GM19467 (cell line): ENCODE data around the gene ZC3H15.
A peak's percentile ranks its signal among the peaks of the same experiment; 100 is the strongest.
"Not testable (repeated sequence)": the region's sequence is repeated elsewhere in the genome, so short reads cannot be mapped to it uniquely, and the experiment has no call there.

Source experiments
- ATAC-seq: cut with Tn5 transposase; IDR thresholded peaks from one replicate; pipeline ENCODE4 v1.9.1; 2021; ENCODE audit warnings: mild to moderate bottlenecking, moderate library complexity; ENCODE audit not compliant: unreplicated experiment

The ZC3H15 gene

DNA sequence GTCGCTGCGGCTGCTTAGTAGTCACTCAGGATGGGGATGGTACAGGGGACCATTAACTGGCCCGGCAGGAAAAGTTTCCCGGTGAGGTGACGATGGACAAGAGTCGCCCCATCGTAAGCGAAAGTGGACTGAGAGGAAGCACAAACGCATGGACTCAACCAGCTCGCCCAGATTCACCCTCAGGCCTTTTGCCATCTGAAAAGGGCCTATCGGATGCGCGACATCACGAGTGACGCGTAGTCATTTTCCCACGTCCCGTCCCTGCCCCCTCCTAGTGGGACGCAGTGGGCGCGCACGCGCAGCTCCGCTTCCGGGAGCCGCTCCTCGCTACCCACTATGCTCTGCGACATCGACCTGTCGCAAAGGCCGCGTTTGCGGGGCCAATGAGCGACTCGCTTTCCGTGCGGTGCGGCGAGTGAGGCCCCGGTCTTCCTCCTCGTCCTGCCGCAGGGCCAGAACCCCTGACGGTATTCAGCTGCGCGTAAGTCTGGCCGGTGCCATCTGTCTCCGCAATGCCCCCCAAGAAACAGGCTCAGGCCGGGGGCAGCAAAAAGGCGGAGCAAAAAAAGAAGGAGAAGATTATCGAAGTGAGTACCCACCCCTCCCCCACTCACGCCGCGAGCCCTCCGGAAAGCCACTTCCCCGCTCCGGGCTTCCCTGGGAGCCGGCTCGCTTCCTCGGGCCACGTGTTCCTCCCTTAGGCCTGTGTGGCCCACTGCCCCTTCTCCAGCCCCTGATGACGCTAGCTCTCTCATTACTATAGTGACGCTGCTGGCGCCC is at the start of gene ZC3H15:
Gene ZC3H15 (plus strand): TSS at position 390 of the 780 bp plus-strand sequence. CDS start 123 bp downstream, at position 513.
- ATAC-seq, result peak; percentile 87

- no peak for ATAC-seq
Measured at GRCh38 chr2:186437719-186438118, 48.3 kb upstream of the ZC3H15 start.

- not testable (repeated sequence) for ATAC-seq
Measured at GRCh38 chr2:186439673-186440095, 46.4 kb upstream of the ZC3H15 start.

DNA sequence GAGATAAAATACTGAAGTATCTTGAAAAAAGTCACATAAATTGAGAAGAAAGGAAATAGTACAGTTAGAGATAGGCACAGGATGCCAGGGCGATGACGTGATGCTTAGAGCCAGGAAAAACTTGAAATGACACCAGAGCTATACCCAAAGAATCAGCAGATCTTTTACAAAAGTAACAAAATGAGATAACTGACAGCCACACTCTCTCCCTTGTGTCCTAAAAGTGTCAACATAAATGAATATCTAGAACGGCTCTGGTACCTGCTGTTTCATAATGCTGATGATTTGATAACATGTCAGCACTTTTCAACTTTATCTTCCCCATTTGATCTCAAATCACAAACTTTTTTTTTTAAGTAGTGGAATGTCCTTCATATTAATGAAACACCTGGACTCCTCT is 45.6 kb upstream of the ZC3H15 start:
- ATAC-seq, result no peak

- no peak for ATAC-seq
Measured at GRCh38 chr2:186442885-186443284, 43.2 kb upstream of the ZC3H15 start.

DNA sequence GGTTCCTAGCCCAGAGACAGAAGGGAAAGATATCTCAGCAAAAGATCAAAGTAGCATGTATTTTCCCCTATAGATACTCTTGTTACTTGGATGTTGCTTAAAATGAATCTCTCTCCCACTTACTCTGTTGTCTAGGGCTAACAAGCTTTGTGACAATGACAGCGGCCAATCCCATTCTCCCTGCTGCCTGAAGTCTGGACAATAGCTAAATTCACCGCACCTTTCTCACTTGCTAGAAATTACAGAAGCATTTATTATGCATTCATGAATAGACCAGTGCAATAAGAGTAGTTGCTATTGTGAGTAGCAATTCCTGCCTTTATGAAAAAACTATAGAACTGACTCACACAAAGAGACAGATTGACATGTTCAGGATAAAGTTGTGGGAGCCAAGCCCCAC is 42.2 kb upstream of the ZC3H15 start:
- ATAC-seq, result no peak

DNA sequence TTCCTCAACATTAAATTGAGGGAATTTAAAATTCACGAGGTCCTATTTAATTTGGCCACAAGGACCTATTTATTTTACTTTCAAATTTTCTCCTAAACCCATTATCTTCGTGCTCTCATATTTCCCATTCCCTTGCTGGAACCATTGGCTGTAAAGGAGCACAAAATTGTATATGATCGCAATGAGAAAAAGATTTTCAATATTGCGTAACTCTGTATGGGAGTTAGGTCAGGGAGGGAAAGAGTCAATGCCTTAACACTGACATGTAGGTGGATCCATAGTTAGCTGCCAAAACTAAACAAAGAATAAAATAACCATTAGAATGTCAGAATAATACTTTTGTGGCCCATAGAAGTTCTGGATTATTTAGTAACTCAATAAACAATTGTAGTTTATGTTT is 40.6 kb upstream of the ZC3H15 start:
- ATAC-seq, result no peak

DNA sequence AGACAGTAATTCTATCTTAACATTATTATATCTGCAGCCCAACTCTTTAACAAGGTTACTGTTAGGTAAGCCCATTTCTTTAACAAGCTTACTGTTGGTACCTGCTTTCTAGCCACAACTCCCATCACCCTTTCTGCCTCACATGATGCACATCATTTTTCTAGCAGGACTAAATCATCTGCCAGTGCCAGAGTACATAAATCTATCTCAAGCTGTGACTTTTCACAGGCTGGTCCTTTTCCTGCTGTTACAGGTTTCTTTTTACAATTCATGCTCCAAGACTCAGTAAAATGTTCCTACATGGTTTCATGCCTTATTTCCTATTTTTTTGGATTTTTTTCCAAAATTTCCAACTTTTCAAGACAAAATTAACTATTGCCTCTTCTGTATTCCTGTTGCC is 30.4 kb upstream of the ZC3H15 start:
- no peak for ATAC-seq

DNA sequence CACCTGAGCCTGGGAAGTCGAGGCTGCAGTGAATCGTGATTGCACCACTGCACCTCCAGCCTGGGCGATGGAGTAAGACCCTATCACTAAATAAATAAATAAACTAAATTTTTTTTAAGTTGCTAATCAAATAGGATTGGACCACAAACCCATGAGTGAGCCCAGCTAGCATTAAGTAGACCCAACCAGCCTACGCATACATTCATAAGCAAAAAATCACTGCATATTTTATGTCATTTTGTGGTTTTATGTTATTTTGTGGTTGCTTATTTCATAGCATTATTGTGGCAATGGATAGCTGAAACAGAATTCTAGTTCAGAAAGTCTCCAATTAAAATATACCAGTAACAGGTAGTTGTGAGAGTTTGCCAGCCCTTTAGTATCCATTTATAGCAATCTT is 29.1 kb upstream of the ZC3H15 start:
- no peak for ATAC-seq

GRCh38 chr2:186457908-186458307 is 28.2 kb upstream of the ZC3H15 start:
- ATAC-seq, result no peak

DNA sequence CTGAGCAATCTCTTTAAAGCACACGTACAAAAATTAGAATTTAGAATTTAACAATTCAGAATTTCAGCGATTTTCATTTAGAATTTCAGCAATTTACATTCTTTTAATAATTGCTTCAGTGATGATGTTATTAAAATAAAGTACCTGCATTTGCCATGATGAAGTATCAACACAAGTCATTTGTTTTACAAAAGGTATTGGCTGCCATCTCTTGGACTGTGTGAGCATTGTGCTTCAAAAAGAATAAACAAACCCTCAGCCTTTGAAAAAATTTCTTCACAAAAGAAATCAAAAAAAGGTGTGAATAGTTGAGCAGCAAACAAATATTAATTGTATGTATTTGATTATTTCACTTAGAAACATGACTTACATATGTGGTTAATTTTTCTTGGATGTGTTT is 27.1 kb upstream of the ZC3H15 start:
- ATAC-seq, result no peak

DNA sequence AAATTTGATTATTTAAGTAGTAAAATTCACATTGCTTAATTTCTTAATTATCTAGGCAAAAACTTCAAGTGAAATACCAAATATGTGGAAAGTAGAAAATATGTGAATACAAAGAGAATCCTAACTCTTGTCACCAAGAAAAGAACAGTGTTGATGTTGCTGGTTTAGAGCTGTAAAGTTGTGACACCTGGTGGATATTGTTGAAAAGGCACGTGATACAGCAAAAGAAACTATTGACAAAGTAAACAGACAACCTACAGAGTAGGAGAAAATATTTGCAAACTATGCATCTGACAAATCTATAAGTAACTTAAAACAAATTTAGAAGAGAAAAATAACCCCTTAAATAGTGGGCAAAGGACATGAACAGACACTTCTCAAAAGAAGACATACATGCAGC is 25.6 kb upstream of the ZC3H15 start:
- peak; percentile 65 for ATAC-seq

- no peak for ATAC-seq
Measured at GRCh38 chr2:186466743-186467142, 19.3 kb upstream of the ZC3H15 start.

GRCh38 chr2:186467421-186467820 is 18.6 kb upstream of the ZC3H15 start:
- no peak for ATAC-seq

- not testable (repeated sequence) for ATAC-seq
Measured at GRCh38 chr2:186472722-186473493, 13.2 kb upstream of the ZC3H15 start.

- peak; percentile 76 for ATAC-seq
Measured at GRCh38 chr2:186474239-186474638, 11.8 kb upstream of the ZC3H15 start.

GRCh38 chr2:186477790-186478189 is 8.3 kb upstream of the ZC3H15 start:
- ATAC-seq, result no peak

DNA sequence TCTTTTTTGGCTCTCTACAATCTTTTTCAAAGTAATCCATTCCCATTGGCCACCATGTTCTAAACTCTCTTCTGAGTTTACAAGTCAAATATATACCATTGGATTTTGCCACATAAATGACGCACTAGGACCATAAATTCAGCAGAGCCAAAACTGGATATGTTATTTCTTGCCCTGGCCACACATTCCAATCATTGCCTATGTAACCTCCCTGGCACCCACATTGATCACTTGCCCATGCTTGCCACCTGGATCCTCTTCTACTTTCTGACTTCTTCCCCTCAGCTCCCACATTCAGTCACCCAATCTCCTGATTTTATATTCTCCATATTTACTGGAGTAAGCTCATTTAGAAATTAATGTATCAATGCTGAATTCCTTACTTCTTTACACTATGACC is 5.1 kb upstream of the ZC3H15 start:
- ATAC-seq, result no peak

DNA sequence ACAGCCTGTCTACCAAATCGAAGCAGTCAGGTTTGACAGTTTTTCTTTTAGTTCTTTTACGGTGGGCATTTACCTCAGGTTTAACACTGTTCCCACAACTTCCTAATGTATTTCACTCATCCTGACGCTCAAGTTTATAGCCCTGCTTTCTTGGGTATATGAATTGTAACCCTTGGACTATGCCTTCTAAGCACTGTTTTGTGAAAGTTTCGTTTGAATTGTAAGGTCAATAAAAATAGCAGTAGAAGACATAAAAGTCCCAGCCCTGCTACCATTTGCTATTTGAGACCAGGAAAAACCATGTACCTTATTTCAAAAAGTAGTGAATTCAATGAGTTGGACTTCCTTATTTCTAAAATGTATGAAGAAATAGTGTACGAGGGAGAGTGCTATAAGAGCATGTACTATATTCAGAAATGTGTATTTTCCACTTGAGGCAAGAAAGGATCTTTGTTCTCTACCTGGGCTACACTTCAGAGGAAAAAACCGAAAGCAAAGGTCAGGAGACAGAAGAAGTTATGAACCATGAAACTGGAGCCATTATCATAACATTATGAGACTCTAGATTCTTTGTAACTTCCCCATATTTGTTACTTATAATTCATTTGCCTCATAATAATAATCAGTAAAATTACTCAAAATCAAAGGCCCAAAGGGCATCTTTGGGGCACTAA is 1.9 kb upstream of the ZC3H15 start:
- no peak for ATAC-seq

DNA sequence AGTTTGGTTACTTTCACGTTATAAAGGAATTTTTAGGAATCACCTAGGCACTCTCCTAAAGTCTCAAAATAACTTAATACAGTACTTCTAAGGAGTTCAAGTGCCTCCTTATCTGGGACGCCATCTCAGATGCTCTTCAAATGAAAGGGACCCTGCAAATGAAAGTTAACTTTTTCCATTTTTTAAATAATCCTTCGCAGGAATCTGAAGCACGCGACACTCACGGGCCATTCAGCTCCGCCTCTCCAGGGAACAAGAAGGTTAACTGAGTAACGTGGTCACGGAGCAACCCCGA is 537 bp upstream of the ZC3H15 start:
- ATAC-seq, result no peak

DNA sequence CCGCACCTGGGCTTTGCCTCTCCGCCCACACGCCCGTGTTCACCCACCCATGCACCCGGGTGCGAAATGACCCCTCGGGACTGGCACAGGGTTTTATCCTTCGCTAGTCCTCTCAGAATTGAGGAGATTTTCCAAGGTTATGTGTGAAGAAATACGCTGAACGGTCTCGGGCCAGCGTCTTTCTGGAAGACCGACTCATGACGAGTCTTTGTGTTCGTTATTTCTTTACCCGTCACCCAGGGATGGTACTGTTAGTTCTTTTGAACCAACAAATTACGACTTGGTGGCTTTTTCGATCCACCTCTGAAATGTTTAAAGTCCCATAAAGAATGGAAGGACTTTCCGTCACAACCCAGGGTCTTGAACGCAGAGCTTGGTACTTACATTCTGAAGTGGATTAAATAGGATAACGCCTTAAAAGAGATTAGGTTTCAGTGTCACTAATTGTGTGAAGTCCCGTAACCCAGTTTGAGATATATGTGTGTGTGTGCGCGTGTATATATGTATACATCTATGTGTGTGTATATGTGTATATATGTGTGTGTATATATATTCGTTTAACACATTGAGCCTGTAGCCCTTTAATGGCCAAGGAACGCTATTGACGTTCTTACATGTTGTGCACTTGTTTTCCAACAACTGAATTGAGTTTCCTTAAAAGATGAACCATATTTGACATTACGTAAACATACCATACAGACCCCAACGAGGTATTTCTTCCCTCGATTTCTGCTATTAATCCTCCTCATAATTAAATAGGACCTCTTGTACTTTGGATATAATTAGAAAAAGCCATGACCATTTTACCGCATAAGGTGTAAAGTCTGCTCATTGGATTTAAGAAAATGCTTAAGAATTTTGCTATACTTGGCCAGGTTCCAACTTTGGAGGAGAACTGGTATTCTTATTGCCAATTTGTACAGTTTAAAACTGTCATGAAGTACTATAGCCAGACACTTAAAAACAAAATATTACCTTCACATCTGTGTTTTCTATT is 889 bp downstream of the ZC3H15 start:
- no peak for ATAC-seq
